ENCODE data around the gene TNFRSF11A.

TNFRSF11A gene

GRCh38 chr18:62353170-62353569, 28.1 kb downstream of the TNFRSF11A start:
- no peak overlapping the region for H3K4me3 ChIP-seq (ENCODE audit: low read length)
- no peak for TF ChIP-seq CTCF (IDR thresholded peaks at IDR 0.05; ENCODE audit: insufficient read depth, low read depth, low read length, missing control alignments)
- no peak for DNase-seq (ENCODE audit: low read depth)

- no peak overlapping the region for H3K4me3 ChIP-seq (ENCODE audit: low read length)
- no peak for TF ChIP-seq CTCF (IDR thresholded peaks at IDR 0.05; ENCODE audit: insufficient read depth, low read depth, low read length, missing control alignments)
- DNase-seq (ENCODE audit: low read depth), result no peak
Observed at GRCh38 chr18:62354151-62354550, 29.0 kb downstream of the TNFRSF11A start.

GRCh38 chr18:62357079-62357719, 32.1 kb downstream of the TNFRSF11A start:
- no peak for DNase-seq (ENCODE audit: low read depth)
- no peak for TF ChIP-seq CTCF (IDR thresholded peaks at IDR 0.05; ENCODE audit: insufficient read depth, low read depth, low read length, missing control alignments)
- H3K4me3 ChIP-seq (ENCODE audit: low read length), result no peak overlapping the region

- no peak overlapping the region for H3K4me3 ChIP-seq (ENCODE audit: low read length)
- no peak for TF ChIP-seq CTCF (IDR thresholded peaks at IDR 0.05; ENCODE audit: insufficient read depth, low read depth, low read length, missing control alignments)
- DNase-seq (ENCODE audit: low read depth), result no peak
Observed at GRCh38 chr18:62360805-62361204, 35.7 kb downstream of the TNFRSF11A start.

GRCh38 chr18:62361288-62361687, 36.2 kb downstream of the TNFRSF11A start:
- no peak overlapping the region for H3K4me3 ChIP-seq (ENCODE audit: low read length)
- DNase-seq (ENCODE audit: low read depth), result no peak
- no peak for TF ChIP-seq CTCF (IDR thresholded peaks at IDR 0.05; ENCODE audit: insufficient read depth, low read depth, low read length, missing control alignments)

- no peak for TF ChIP-seq CTCF (IDR thresholded peaks at IDR 0.05; ENCODE audit: insufficient read depth, low read depth, low read length, missing control alignments)
- H3K4me3 ChIP-seq (ENCODE audit: low read length), result no peak overlapping the region
- no peak for DNase-seq (ENCODE audit: low read depth)
Observed at GRCh38 chr18:62364558-62364957, 39.4 kb downstream of the TNFRSF11A start.

- no peak for TF ChIP-seq CTCF (IDR thresholded peaks at IDR 0.05; ENCODE audit: insufficient read depth, low read depth, low read length, missing control alignments)
Observed at GRCh38 chr18:62365420-62365819, 40.3 kb downstream of the TNFRSF11A start.

More at GRCh38 chr18:62365420-62365819, 40.3 kb downstream of the TNFRSF11A start:
- H3K4me3 ChIP-seq (ENCODE audit: low read length), result no peak overlapping the region
- DNase-seq (ENCODE audit: low read depth), result no peak

Measured in epithelial cell of esophagus (primary cell).